HCT116 (cell line): ENCODE measurements around the gene TLR1. TPM values are rescaled to one million over a fixed set of nuclear protein-coding genes. Genes with fewer than 3 reads are reported as not detected.

Experiments used
- ATAC-seq: fragments of 200-7000 bp; cut with Tn5 transposase; 2 replicates; pipeline ENCODE4 v1.9.1; 2020; ENCODE audit warnings: mild to moderate bottlenecking, moderate library complexity
- BruUV-seq: library from RNA; stranded (reverse); fragments of 400-500 nt; replicated peaks from 2 replicates; lab custom pipeline; 2021; lab: Mats Ljungman, UMichigan
- CTCF ChIA-PET: fragments of 300-600 bp; sonication (Branson Sonifier 250); formaldehyde crosslinking; loops from one replicate; lab custom pipeline; 2021; ENCODE audit warnings: antibody characterized with exemption; lab: Charles Lee
- POLR2A ChIA-PET: fragments of 300-600, 350-600 bp; sonication (Branson Sonifier 250); formaldehyde crosslinking; loops from one replicate; lab custom pipeline; 2021; ENCODE audit warnings: antibody characterized with exemption; lab: Charles Lee
- RAD21 ChIA-PET, 2 experiments: fragments of 300-600 bp; sonication (Branson Sonifier 250); formaldehyde crosslinking; loops; one replicate each; lab custom pipeline; 2023; ENCODE audit warnings: low total read pairs in 2 of 2; ENCODE audit not compliant: uncharacterized antibody in 2 of 2, unreplicated experiment in 2 of 2, low non-redundant PET in 1 of 2; lab: Charles Lee
- DNase-seq: peaks from one replicate; pipeline ENCODE4 v3.0.0-alpha.2; 2010; ENCODE audit warnings: low read depth, low spot score
- H2AFZ ChIP-seq: fragments of 200-600 bp; shearing (Covaris generic), sonication (generic); 2 replicates; pipeline ENCODE4 v1.6.1; 2017; ENCODE audit warnings: low read depth, mixed run types, mixed read lengths, antibody characterized with exemption, low read length; ENCODE audit not compliant: poor library complexity, severe bottlenecking
- H3K27ac ChIP-seq: 2 replicates; pipeline ENCODE4 v1.5.1; 2012; ENCODE audit warnings: low read depth, low read length
- H3K27me3 ChIP-seq: fragments of 200-600 bp; sonication (generic); 2 replicates; pipeline ENCODE4 v1.6.1; 2016; ENCODE audit warnings: mixed run types, low read length, mixed read lengths; ENCODE audit not compliant: insufficient read depth
- H3K36me3 ChIP-seq, 2 experiments: fragments of 200-500 bp in 1 of 2; fragments of 200-600 bp in 1 of 2; sonication (Bioruptor generic) in 1 of 2; sonication (generic) in 1 of 2; 2 replicates each; pipeline versions ENCODE4 v1.5.1 to v1.6.1; 2014 to 2016; ENCODE audit warnings: low read length in 2 of 2, inconsistent platforms in 1 of 2, mixed read lengths in 1 of 2, mixed run types in 1 of 2; ENCODE audit not compliant: insufficient read depth in 2 of 2, control insufficient read depth in 1 of 2
- H3K4me1 ChIP-seq, 2 experiments: fragments of 200-600 bp in 1 of 2; sonication (generic) in 1 of 2; 2 replicates each; pipeline versions ENCODE4 v1.5.1 to v1.6.1; 2012 to 2017; ENCODE audit warnings: low read length in 2 of 2, inconsistent platforms in 1 of 2, mild to moderate bottlenecking in 1 of 2, mixed read lengths in 1 of 2, mixed run types in 1 of 2, moderate library complexity in 1 of 2; ENCODE audit not compliant: insufficient read depth in 2 of 2, control insufficient read depth in 1 of 2
- H3K4me2 ChIP-seq: fragments of 200-600 bp; sonication (generic); 2 replicates; pipeline ENCODE4 v1.6.1; 2017; ENCODE audit warnings: mixed run types, low read length, mixed read lengths
- H3K4me3 ChIP-seq, 2 experiments: fragments of 200-600 bp in 1 of 2; sonication (generic) in 1 of 2; replicated peaks in 1 of 2; 2 replicates each; pipeline ENCODE4 v1.5.1; 2011 to 2016; ENCODE audit warnings: low read length in 2 of 2, control low read depth in 1 of 2, low read depth in 1 of 2, mild to moderate bottlenecking in 1 of 2, mixed read lengths in 1 of 2, mixed run types in 1 of 2
- H3K79me2 ChIP-seq: fragments of 200-600 bp; sonication (generic); 2 replicates; pipeline ENCODE4 v1.6.1; 2017; ENCODE audit warnings: mild to moderate bottlenecking, mixed run types, low read length, moderate library complexity, mixed read lengths; ENCODE audit not compliant: insufficient read depth
- H3K9ac ChIP-seq: fragments of 200-600 bp; sonication (generic); 2 replicates; pipeline ENCODE4 v1.6.1; 2016; ENCODE audit warnings: low read length, mixed read lengths
- H3K9me2 ChIP-seq: fragments of 200-600 bp; sonication (generic), shearing (Covaris generic); 2 replicates; pipeline ENCODE4 v1.6.1; 2017; ENCODE audit warnings: mixed run types, mild to moderate bottlenecking, moderate library complexity; ENCODE audit not compliant: insufficient read depth
- H3K9me3 ChIP-seq, 2 experiments: fragments of 200-500 bp in 1 of 2; fragments of 200-600 bp in 1 of 2; sonication (Bioruptor generic) in 1 of 2; sonication (generic) in 1 of 2; 2 replicates each; pipeline ENCODE4 v1.6.1; 2014 to 2017; ENCODE audit warnings: low read length in 2 of 2, mixed read lengths in 2 of 2, inconsistent platforms in 1 of 2, low read depth in 1 of 2, mild to moderate bottlenecking in 1 of 2, mixed run types in 1 of 2, moderate library complexity in 1 of 2; ENCODE audit not compliant: control insufficient read depth in 1 of 2, insufficient read depth in 1 of 2
- H4K20me1 ChIP-seq: fragments of 200-600 bp; sonication (generic), shearing (Covaris generic); 2 replicates; pipeline ENCODE4 v1.6.1; 2017; ENCODE audit warnings: mixed run types, mild to moderate bottlenecking, moderate library complexity; ENCODE audit not compliant: insufficient read depth
- ATF3 ChIP-seq: IDR thresholded peaks from 2 replicates; pipeline ENCODE4 v1.6.1; 2012
- CBX3 ChIP-seq: IDR thresholded peaks from 2 replicates; pipeline ENCODE4 v1.6.1; 2012; ENCODE audit warnings: low read depth
- CTCF ChIP-seq, 3 experiments: fragments of 200-600 bp in 1 of 3; sonication (generic) in 1 of 3; IDR thresholded peaks in 2 of 3; conservative IDR thresholded peaks in 1 of 3; 2 replicates each; pipeline ENCODE4 v1.5.1; 2012 to 2017; ENCODE audit warnings: low read depth in 2 of 3, low read length in 2 of 3, antibody characterized with exemption in 1 of 3, borderline replicate concordance in 1 of 3, control low read depth in 1 of 3, mild to moderate bottlenecking in 1 of 3, mixed read lengths in 1 of 3, mixed run types in 1 of 3, moderate library complexity in 1 of 3; ENCODE audit not compliant: insufficient read depth in 1 of 3
- EGR1 ChIP-seq: IDR thresholded peaks from 2 replicates; pipeline ENCODE4 v1.6.1; 2012; ENCODE audit warnings: low read depth
- EZH2 ChIP-seq: fragments of 200-600 bp; sonication (generic); IDR thresholded peaks from 2 replicates; pipeline ENCODE4 v1.6.1; 2017; ENCODE audit warnings: antibody characterized with exemption, mixed run types
- EZH2phosphoT487 ChIP-seq: fragments of 200-600 bp; IDR thresholded peaks from 2 replicates; pipeline ENCODE4 v1.6.1; 2018; ENCODE audit warnings: antibody characterized with exemption, borderline replicate concordance
- FOSL1 ChIP-seq: IDR thresholded peaks from 2 replicates; pipeline ENCODE4 v1.6.1; 2012; ENCODE audit warnings: low read depth
- MAX ChIP-seq: IDR thresholded peaks from 2 replicates; pipeline ENCODE4 v1.6.1; 2012
- TCF7L2 ChIP-seq: IDR thresholded peaks from 2 replicates; pipeline ENCODE4 v1.7.0; 2011; ENCODE audit warnings: borderline replicate concordance, inconsistent platforms; ENCODE audit not compliant: insufficient read depth, insufficient read length; ENCODE audit errors: extremely low read depth
- YY1 ChIP-seq: IDR thresholded peaks from 2 replicates; pipeline ENCODE4 v1.6.1; 2011; ENCODE audit warnings: low read length, low read depth, moderate library complexity, mild to moderate bottlenecking; ENCODE audit not compliant: insufficient replicate concordance; ENCODE audit errors: extremely low read depth
- ZNF274 ChIP-seq: fragments of 200-500 bp; sonication (Bioruptor generic); IDR thresholded peaks from 2 replicates; pipeline ENCODE4 v1.6.1; 2014; ENCODE audit warnings: mild to moderate bottlenecking, low read depth, low read length, inconsistent platforms
- intact Hi-C: fragments of 100-400 bp; cut with micrococcal nuclease; formaldehyde crosslinking; loops from 2 replicates; pipeline ENCODE4 v1.10.0; 2022
- total RNA-seq: library from RNA; stranded (reverse); gene quantifications from one replicate; pipeline ENCODE4 v1.2.1, GENCODE V29; 2021; ENCODE audit not compliant: unreplicated experiment
- TF ChIP-seq, protein P1 (sequence below): IDR thresholded peaks from 2 replicates; pipeline ENCODE4 v1.6.1; 2012; ENCODE audit warnings: low read depth
- TF ChIP-seq, protein P2 (sequence below): IDR thresholded peaks from 2 replicates; pipeline ENCODE4 v1.6.1; 2011; ENCODE audit warnings: mild to moderate bottlenecking, low read length, moderate library complexity; ENCODE audit not compliant: insufficient replicate concordance; ENCODE audit errors: extremely low read depth

Gene TLR1
- total RNA-seq, 1 experiment from 2014 or later: 1.4 TPM

DNA sequence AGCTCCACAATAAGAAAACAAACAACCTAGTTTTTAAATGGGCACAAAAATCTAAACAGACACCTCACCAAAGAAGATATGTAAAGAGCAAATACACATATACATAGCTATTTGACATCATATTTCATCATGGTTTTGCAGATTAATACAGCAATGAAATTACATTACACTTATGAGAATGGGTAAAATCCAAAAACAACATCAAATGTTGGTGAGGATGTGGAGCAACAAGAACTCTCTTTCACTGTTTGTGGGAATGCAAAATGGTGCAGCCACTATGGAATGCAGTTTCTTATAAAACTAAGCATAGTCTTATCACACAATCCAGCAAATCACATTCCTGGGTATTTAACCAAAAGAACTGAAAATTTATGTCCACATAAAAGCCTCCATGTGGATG lies 27.1 kb upstream of the TLR1 start (continued):
- TF ChIP-seq MAX: no peak
- no peak for TF ChIP-seq EZH2phosphoT487
- TF ChIP-seq, protein P1, sequence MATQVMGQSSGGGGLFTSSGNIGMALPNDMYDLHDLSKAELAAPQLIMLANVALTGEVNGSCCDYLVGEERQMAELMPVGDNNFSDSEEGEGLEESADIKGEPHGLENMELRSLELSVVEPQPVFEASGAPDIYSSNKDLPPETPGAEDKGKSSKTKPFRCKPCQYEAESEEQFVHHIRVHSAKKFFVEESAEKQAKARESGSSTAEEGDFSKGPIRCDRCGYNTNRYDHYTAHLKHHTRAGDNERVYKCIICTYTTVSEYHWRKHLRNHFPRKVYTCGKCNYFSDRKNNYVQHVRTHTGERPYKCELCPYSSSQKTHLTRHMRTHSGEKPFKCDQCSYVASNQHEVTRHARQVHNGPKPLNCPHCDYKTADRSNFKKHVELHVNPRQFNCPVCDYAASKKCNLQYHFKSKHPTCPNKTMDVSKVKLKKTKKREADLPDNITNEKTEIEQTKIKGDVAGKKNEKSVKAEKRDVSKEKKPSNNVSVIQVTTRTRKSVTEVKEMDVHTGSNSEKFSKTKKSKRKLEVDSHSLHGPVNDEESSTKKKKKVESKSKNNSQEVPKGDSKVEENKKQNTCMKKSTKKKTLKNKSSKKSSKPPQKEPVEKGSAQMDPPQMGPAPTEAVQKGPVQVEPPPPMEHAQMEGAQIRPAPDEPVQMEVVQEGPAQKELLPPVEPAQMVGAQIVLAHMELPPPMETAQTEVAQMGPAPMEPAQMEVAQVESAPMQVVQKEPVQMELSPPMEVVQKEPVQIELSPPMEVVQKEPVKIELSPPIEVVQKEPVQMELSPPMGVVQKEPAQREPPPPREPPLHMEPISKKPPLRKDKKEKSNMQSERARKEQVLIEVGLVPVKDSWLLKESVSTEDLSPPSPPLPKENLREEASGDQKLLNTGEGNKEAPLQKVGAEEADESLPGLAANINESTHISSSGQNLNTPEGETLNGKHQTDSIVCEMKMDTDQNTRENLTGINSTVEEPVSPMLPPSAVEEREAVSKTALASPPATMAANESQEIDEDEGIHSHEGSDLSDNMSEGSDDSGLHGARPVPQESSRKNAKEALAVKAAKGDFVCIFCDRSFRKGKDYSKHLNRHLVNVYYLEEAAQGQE: no peak

- Histone ChIP-seq H3K79me2 (no peaks in the 10 kb centered on the region), H3K27me3 (no peaks in the 10 kb centered on the region), H2AFZ (no peak overlapping the region), H3K4me2 (no peak overlapping the region), H3K9ac (no peak overlapping the region), H3K27ac (no peak overlapping the region), H4K20me1 (no peaks in the 10 kb centered on the region), H3K4me3 (no peak overlapping the region), H3K9me3 (no peaks in the 10 kb centered on the region), H3K4me1 (peaks cover 0 to 10% of the 10 kb centered on the region in 2 experiments; a peak in 2 of 4 replicates), H3K9me2 (no peaks in the 10 kb centered on the region), H3K36me3 (no peaks in the 10 kb centered on the region)
- BruUV-seq: no TSS peak
- RAD21 ChIA-PET: no interaction called here
- intact Hi-C loops: no loop called here
- no peak for DNase-seq
- no peak for ATAC-seq
- CTCF ChIA-PET: interaction anchor here (1.2 kb wide), 1 partner anchor 31 kb away, joined by 3 read pairs; no protein-coding TSS in a partner anchor
- POLR2A ChIA-PET: no interaction called here
- TF ChIP-seq MAX: no peak
- no peak for TF ChIP-seq EZH2
- no peak for TF ChIP-seq FOSL1
- TF ChIP-seq ZNF274: no peak
- TF ChIP-seq CBX3: no peak
- no peak for TF ChIP-seq CTCF (IDR thresholded peaks at IDR 0.05 in 2 of 3, conservative IDR thresholded peaks at IDR 0.05 in 1 of 3; ENCODE audit: borderline replicate concordance in 1 of 3, insufficient read depth in 1 of 3, low read depth in 2 of 3, low read length in 2 of 3)
- no peak for TF ChIP-seq TCF7L2
- TF ChIP-seq EZH2phosphoT487: no peak
- no peak for TF ChIP-seq EGR1
- TF ChIP-seq, protein P2, sequence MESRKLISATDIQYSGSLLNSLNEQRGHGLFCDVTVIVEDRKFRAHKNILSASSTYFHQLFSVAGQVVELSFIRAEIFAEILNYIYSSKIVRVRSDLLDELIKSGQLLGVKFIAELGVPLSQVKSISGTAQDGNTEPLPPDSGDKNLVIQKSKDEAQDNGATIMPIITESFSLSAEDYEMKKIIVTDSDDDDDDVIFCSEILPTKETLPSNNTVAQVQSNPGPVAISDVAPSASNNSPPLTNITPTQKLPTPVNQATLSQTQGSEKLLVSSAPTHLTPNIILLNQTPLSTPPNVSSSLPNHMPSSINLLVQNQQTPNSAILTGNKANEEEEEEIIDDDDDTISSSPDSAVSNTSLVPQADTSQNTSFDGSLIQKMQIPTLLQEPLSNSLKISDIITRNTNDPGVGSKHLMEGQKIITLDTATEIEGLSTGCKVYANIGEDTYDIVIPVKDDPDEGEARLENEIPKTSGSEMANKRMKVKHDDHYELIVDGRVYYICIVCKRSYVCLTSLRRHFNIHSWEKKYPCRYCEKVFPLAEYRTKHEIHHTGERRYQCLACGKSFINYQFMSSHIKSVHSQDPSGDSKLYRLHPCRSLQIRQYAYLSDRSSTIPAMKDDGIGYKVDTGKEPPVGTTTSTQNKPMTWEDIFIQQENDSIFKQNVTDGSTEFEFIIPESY: no peak
- TF ChIP-seq YY1: no peak
- TF ChIP-seq ATF3: no peak
These were observed 24.6 kb upstream of the TLR1 start for GRCh38 chr4:38829237-38829636.
